Endothelial cell of umbilical vein (primary cell): Measurements from ENCODE around the gene ZNF219. TPM values are rescaled to one million over a fixed set of nuclear protein-coding genes. Genes with fewer than 3 reads are reported as not detected.

Experiments used
- BruUV-seq: library from RNA; stranded (reverse); fragments of 400-500 nt; replicated peaks from 2 replicates; lab custom pipeline; 2021; lab: Mats Ljungman, UMichigan
- CTCF ChIA-PET: fragments of 300-600, 350-600 bp; sonication (Branson Sonifier 250); formaldehyde crosslinking; loops from one replicate; lab custom pipeline; 2021; ENCODE audit warnings: antibody characterized with exemption, inconsistent platforms; lab: Charles Lee
- POLR2A ChIA-PET: fragments of 300-600, 350-600 bp; sonication (Branson Sonifier 250); formaldehyde crosslinking; loops from one replicate; lab custom pipeline; 2021; ENCODE audit warnings: antibody characterized with exemption, inconsistent platforms; lab: Charles Lee
- DNase-seq: peaks from one replicate; pipeline ENCODE4 v3.0.0-alpha.2; 2011; ENCODE audit warnings: low read depth, low spot score
- FAIRE-seq: peaks from 2 replicates; lab custom pipeline; 2011; peaks lifted over from hg19 to GRCh38; lab: Jason Lieb, UNC
- H2AFZ ChIP-seq: 2 replicates; pipeline ENCODE4 v1.6.0; 2012; ENCODE audit warnings: low read depth, low read length, control low read depth, inconsistent platforms
- H3K27ac ChIP-seq: 2 replicates; pipeline ENCODE4 v1.5.1; 2011; ENCODE audit warnings: low read depth, mild to moderate bottlenecking, control low read depth, low read length, moderate library complexity; ENCODE audit not compliant: insufficient read depth
- H3K27me3 ChIP-seq, 2 experiments: 2 replicates each; pipeline versions ENCODE4 v1.6.0 to v1.6.1; 2011; ENCODE audit warnings: low read length in 2 of 2, mixed read lengths in 1 of 2; ENCODE audit not compliant: control insufficient read depth in 2 of 2, insufficient read depth in 2 of 2
- H3K36me3 ChIP-seq, 2 experiments: 2 replicates in 1 of 2; 3 replicates in 1 of 2; pipeline ENCODE4 v1.5.1; 2011; ENCODE audit warnings: low read length in 2 of 2, mild to moderate bottlenecking in 1 of 2, moderate library complexity in 1 of 2; ENCODE audit not compliant: control insufficient read depth in 2 of 2, insufficient read depth in 2 of 2; ENCODE audit errors: extremely low read depth in 1 of 2
- H3K4me1 ChIP-seq: 3 replicates; pipeline ENCODE4 v1.5.1; 2011; ENCODE audit warnings: mild to moderate bottlenecking, low read length; ENCODE audit not compliant: control insufficient read depth, insufficient read depth; ENCODE audit errors: extremely low read depth
- H3K4me2 ChIP-seq: 2 replicates; pipeline ENCODE4 v1.6.1; 2011; ENCODE audit warnings: low read length, control low read depth, mixed read lengths; ENCODE audit not compliant: insufficient read depth
- H3K4me3 ChIP-seq, 3 experiments: fragments of 200-600 bp in 1 of 3; sonication (generic), shearing (Covaris generic) in 1 of 3; replicated peaks in 1 of 3; 2 replicates each; pipeline ENCODE4 v1.5.1; 2011 to 2016; ENCODE audit warnings: control low read depth in 3 of 3, low read length in 3 of 3, mild to moderate bottlenecking in 2 of 3, inconsistent platforms in 1 of 3, low read depth in 1 of 3, moderate library complexity in 1 of 3; ENCODE audit not compliant: insufficient read depth in 1 of 3
- H3K79me2 ChIP-seq: 2 replicates; pipeline ENCODE4 v1.6.0; 2012; ENCODE audit warnings: low read length, inconsistent platforms; ENCODE audit not compliant: control insufficient read depth, insufficient read depth
- H3K9ac ChIP-seq: replicated peaks from 2 replicates; pipeline ENCODE3; 2011; ENCODE audit warnings: low read length, control low read depth; ENCODE audit not compliant: insufficient read depth; ENCODE audit errors: extremely low read depth
- H3K9me1 ChIP-seq: replicated peaks from 3 replicates; pipeline ENCODE4 v1.6.0; 2011; ENCODE audit warnings: mild to moderate bottlenecking, low read length; ENCODE audit not compliant: control insufficient read depth, insufficient read depth; ENCODE audit errors: extremely low read depth
- H3K9me3 ChIP-seq: replicated peaks from 2 replicates; pipeline ENCODE4 v1.5.1; 2012; ENCODE audit warnings: low read length, inconsistent platforms; ENCODE audit not compliant: control insufficient read depth, insufficient read depth
- H4K20me1 ChIP-seq: replicated peaks from 2 replicates; pipeline ENCODE3; 2011; ENCODE audit warnings: mild to moderate bottlenecking, low read length; ENCODE audit not compliant: control insufficient read depth, insufficient read depth; ENCODE audit errors: extremely low read depth
- EZH2 ChIP-seq: IDR thresholded peaks from 2 replicates; pipeline ENCODE4 v1.6.1; 2012; ENCODE audit warnings: borderline replicate concordance, low read depth, mild to moderate bottlenecking, moderate library complexity, low read length, inconsistent platforms; ENCODE audit not compliant: severe bottlenecking
- FOS ChIP-seq: IDR thresholded peaks from 2 replicates; pipeline ENCODE4 v1.6.1; 2011; ENCODE audit warnings: mild to moderate bottlenecking, low read length, moderate library complexity, borderline replicate concordance; ENCODE audit not compliant: insufficient read depth
- GATA2 ChIP-seq: IDR thresholded peaks from 2 replicates; pipeline ENCODE4 v1.7.0; 2011; ENCODE audit warnings: low read depth, mild to moderate bottlenecking, moderate library complexity, mixed read lengths, low read length; ENCODE audit not compliant: insufficient read length, insufficient read depth
- JUN ChIP-seq: IDR thresholded peaks from 2 replicates; pipeline ENCODE4 v1.6.1; 2011; ENCODE audit warnings: borderline replicate concordance, low read depth; ENCODE audit not compliant: insufficient read length, insufficient read depth
- MYC ChIP-seq: IDR thresholded peaks from one replicate; pipeline ENCODE4 v1.6.1; 2011; ENCODE audit warnings: mild to moderate bottlenecking, low read depth, low read length
- POLR2A ChIP-seq: IDR thresholded peaks from 2 replicates; pipeline ENCODE4 v1.6.1; 2012; ENCODE audit warnings: low read depth, mild to moderate bottlenecking, control low read depth, low read length
- POLR2AphosphoS5 ChIP-seq: IDR thresholded peaks from 2 replicates; pipeline ENCODE4 v1.6.1; 2012; ENCODE audit warnings: low read depth, mild to moderate bottlenecking, control low read depth, low read length, moderate library complexity; ENCODE audit not compliant: insufficient read depth
- dilution Hi-C: fragments of 300-500 bp; cut with MboI; formaldehyde crosslinking; loops from one replicate; pipeline ENCODE4 v1.15.0; 2019; ENCODE audit warnings: low sequenced_read_pairs; ENCODE audit not compliant: extremely low pct_ligation_motif_present
- intact Hi-C: fragments of 100-400 bp; cut with micrococcal nuclease; formaldehyde crosslinking; loops from one replicate; pipeline ENCODE4 v1.10.0; 2022
- polyA plus RNA-seq, 4 experiments: library from polyadenylated mRNA; depleted of rRNA in 3 of 4; stranded (reverse) in 3 of 4; unstranded in 1 of 4; fragments of >200 nt; gene quantifications; 2 replicates each; pipeline versions ENCODE4 v1.2.1 to v1.2.3, GENCODE V29; 2011 to 2012; ENCODE audit warnings: missing spikeins in 1 of 4
- total RNA-seq: library from RNA; stranded (reverse); gene quantifications from 2 replicates; pipeline ENCODE4 v1.2.3, GENCODE V29; 2021
- TF ChIP-seq, protein P1 (sequence below), 2 donors: IDR thresholded peaks; 1 replicate in 1 of 2; 2 replicates in 1 of 2; pipeline ENCODE4 v1.5.1; 2011; ENCODE audit warnings: low read length in 2 of 2, mild to moderate bottlenecking in 2 of 2, moderate library complexity in 2 of 2, control low read depth in 1 of 2, inconsistent platforms in 1 of 2, low read depth in 1 of 2; ENCODE audit not compliant: insufficient read depth in 1 of 2; ENCODE audit errors: extremely low read depth in 1 of 2
- TF ChIP-seq, protein P2 (sequence below): IDR thresholded peaks from 2 replicates; pipeline ENCODE4 v1.6.1; 2011; ENCODE audit not compliant: insufficient read depth, insufficient read length

Gene ZNF219
- total and polyA plus RNA-seq, 2 donors (not counting 3 experiments of a cell fraction or from before 2014, with no cell fraction given): 13.2 to 15.2 TPM

DNA sequence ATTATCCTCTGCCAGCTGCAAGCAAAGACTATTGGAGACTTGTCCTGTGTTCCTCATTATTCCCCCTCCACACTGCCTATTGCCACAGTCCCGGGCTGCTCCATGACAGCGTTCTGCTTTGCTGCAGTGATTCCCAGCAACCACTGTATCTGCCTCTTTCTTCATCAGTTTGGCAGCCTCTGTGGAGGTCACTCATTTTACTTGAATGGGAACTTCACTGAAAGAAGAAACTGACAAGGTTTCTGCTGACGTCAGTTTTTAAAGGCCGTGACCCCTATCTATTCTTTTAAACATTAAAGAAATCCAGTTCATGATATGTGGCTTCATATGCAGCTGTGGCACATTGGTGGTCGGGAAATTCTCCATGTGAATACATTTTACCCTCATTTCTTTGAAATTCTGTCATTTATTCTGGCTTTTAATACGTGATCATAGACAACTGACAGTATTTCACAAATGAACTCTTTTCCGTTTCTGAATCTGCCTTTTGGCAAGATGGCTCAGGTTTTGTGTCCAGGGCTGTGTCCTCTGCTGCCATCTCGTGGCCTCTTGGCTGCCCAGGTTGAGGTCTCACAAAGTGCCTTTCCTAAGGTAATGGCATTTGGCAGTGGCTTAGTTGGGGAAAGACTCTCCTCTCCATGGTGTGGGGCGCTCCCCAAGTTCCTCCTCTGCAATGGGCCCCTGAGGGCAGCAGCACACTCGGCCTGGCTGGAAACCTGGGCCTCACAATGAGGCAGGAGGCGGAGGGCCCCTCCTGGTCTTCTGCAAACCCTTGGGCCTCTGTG, 8.2 kb upstream of the ZNF219 start:
- H4K20me1 ChIP-seq: no peaks in the 10 kb centered on the region
- H3K9me1 ChIP-seq: no peaks in the 10 kb centered on the region
- H3K27me3 ChIP-seq: peaks cover 3 to 4% of the 10 kb centered on the region in 2 experiments
- POLR2A ChIA-PET: no interaction called here
- H3K79me2 ChIP-seq: no peaks in the 10 kb centered on the region
- no peak overlapping the region for H3K27ac ChIP-seq
- no peaks in the 10 kb centered on the region for H3K9me3 ChIP-seq
- BruUV-seq: no TSS peak
- TF ChIP-seq, protein P1, sequence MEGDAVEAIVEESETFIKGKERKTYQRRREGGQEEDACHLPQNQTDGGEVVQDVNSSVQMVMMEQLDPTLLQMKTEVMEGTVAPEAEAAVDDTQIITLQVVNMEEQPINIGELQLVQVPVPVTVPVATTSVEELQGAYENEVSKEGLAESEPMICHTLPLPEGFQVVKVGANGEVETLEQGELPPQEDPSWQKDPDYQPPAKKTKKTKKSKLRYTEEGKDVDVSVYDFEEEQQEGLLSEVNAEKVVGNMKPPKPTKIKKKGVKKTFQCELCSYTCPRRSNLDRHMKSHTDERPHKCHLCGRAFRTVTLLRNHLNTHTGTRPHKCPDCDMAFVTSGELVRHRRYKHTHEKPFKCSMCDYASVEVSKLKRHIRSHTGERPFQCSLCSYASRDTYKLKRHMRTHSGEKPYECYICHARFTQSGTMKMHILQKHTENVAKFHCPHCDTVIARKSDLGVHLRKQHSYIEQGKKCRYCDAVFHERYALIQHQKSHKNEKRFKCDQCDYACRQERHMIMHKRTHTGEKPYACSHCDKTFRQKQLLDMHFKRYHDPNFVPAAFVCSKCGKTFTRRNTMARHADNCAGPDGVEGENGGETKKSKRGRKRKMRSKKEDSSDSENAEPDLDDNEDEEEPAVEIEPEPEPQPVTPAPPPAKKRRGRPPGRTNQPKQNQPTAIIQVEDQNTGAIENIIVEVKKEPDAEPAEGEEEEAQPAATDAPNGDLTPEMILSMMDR (IDR thresholded peaks at IDR 0.05; ENCODE audit: extremely low read depth in 1 of 2, insufficient read depth in 1 of 2, low read depth in 1 of 2, low read length in 2 of 2): peak; percentile 90 to 92
- TF ChIP-seq, protein P2, sequence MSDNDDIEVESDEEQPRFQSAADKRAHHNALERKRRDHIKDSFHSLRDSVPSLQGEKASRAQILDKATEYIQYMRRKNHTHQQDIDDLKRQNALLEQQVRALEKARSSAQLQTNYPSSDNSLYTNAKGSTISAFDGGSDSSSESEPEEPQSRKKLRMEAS: no peak
- TF ChIP-seq POLR2A: no peak
- peaks cover 14% of the 10 kb centered on the region for H3K4me1 ChIP-seq
- peak overlapping the region; percentile 85 for H2AFZ ChIP-seq
- peak overlapping the region; percentile 56 for H3K4me2 ChIP-seq
- CTCF ChIA-PET: interaction anchor here (1.2 to 10.4 kb wide), 5 partner anchors 11 to 92 kb away, joined by 3 to 310 read pairs (median 130); partner anchors contain the start of gene ARHGEF40
- no peak overlapping the region for H3K9ac ChIP-seq
- dilution Hi-C loops: no loop called here
- no peak overlapping the region for H3K4me3 ChIP-seq
- peak; percentile 71 for FAIRE-seq
- DNase-seq: peak; percentile 69
- intact Hi-C loops: no loop called here
- no peaks in the 10 kb centered on the region for H3K36me3 ChIP-seq

DNA sequence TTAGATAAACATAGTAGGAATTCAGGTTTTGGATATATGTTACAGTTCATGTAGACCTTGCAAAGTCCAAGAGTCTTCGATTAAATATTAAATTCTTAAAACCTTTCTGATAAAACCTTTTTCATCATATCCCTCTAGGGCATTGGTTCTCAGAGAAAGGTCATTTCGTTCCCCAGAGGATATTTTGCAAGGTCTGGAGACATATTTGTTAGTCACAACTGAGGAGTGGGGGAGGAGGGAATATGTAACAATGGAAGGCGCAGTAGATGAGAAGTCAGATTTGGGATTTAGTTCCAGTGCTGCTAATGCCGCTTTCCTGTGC, 7.7 kb upstream of the ZNF219 start:
- no TSS peak for BruUV-seq
- DNase-seq: no peak
- intact Hi-C loops: no loop called here

More for the DNA sequence above, 7.7 kb upstream of the ZNF219 start:
- peaks cover 4 to 5% of the 10 kb centered on the region in 2 experiments for H3K27me3 ChIP-seq
- no peak for FAIRE-seq
- no peaks in the 10 kb centered on the region for H4K20me1 ChIP-seq
- CTCF ChIA-PET: interaction anchor here (2.8 to 10.4 kb wide), 5 partner anchors 10 to 91 kb away, joined by 36 to 310 read pairs (median 130); partner anchors contain the start of gene ARHGEF40
- H3K4me3 ChIP-seq: no peak overlapping the region
- no peaks in the 10 kb centered on the region for H3K9me1 ChIP-seq
- no peaks in the 10 kb centered on the region for H3K36me3 ChIP-seq
- dilution Hi-C loops: no loop called here
- H3K9me3 ChIP-seq: no peaks in the 10 kb centered on the region
- no peak overlapping the region for H3K4me2 ChIP-seq
- H3K9ac ChIP-seq: no peak overlapping the region
- TF ChIP-seq EZH2 (no peak), MYC (no peak), JUN (no peak), FOS (no peak), POLR2A (no peak), POLR2AphosphoS5 (no peak), GATA2 (no peak)
- TF ChIP-seq, protein P2: no peak
- TF ChIP-seq, protein P1 (IDR thresholded peaks at IDR 0.05; ENCODE audit: extremely low read depth in 1 of 2, insufficient read depth in 1 of 2, low read depth in 1 of 2, low read length in 2 of 2): no peak
- H3K4me1 ChIP-seq: peaks cover 14% of the 10 kb centered on the region
- no peak overlapping the region for H2AFZ ChIP-seq
- POLR2A ChIA-PET: no interaction called here
- no peak overlapping the region for H3K27ac ChIP-seq
- H3K79me2 ChIP-seq: no peaks in the 10 kb centered on the region
